HG03135 (cell line): ENCODE measurements around the gene VTI1A.
"Not testable (repeated sequence)": the region's sequence is repeated elsewhere in the genome, so short reads cannot be mapped to it uniquely, and the experiment has no call there.

Experiments used
- ATAC-seq: cut with Tn5 transposase; IDR thresholded peaks from one replicate; pipeline ENCODE4 v1.9.1; 2021; ENCODE audit warnings: mild to moderate bottlenecking, moderate library complexity; ENCODE audit not compliant: unreplicated experiment

VTI1A gene

DNA sequence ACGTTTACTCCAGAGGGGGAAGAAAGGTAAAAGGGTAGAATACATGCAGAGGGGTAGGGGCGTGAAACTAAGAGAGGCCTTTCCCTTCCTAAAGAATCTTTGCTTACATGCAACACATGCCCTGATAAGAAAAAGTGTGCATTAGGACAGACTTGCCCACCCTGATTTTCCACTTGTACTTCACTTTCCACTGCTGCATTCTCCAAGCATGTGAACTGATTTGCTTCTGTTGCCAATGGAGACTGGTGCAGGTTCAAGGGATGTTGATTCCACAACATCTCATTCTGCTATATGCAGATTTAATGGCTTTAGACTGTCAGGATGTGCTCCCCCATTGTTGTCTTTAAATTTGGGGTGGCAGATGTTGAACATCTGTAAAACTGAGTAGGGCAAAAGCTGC, 265.5 kb downstream of the VTI1A start:
- ATAC-seq = no peak

- ATAC-seq = no peak
Measured at GRCh38 chr10:112713411-112713810, 266.4 kb downstream of the VTI1A start.

- ATAC-seq = no peak
Measured at GRCh38 chr10:112715581-112715980, 268.6 kb downstream of the VTI1A start.

- no peak for ATAC-seq
Measured at GRCh38 chr10:112716076-112716475, 269.1 kb downstream of the VTI1A start.

DNA sequence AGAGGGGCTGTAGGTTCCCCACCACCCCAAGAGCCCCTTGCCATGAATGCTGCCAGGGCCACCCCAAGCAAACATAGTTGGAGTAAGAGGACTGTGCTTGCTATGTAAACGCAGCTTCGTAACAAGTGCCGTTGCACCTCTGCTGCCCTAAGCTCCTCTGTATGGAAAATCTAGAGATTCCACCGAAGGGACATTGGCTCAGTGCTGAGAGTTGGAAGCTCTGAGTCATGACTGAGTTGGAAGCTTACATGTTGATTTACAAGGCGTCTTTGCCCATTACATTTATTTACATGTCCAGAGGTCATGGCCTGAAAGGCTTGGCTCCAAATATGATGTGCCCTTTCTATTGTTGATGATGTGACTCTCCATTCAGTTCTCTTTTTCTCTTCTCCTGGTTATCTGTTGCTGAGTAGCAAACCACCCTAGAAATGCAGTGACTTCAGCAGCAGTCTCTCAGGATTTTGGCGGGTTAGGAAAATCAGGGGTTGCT, 270.0 kb downstream of the VTI1A start:
- no peak for ATAC-seq

DNA sequence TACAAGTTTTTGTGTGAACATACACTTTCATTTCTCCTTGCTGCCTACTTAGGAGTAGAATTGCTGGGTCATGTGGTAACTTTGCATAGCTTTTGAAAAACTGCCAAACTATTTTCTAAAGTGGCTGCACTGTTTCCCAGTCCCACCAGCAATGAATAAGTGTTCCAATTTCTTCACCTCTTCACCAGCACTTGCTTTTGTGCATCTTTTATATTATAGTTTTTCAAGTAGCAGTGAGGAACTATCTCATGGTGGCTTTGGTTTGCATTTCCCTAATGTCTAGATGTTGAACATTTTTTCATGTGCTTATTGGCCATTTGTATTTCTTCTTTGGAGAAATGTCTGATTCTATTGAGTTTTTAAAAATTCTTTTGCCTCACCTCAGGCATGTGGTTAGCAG, 273.2 kb downstream of the VTI1A start:
- ATAC-seq = no peak

DNA sequence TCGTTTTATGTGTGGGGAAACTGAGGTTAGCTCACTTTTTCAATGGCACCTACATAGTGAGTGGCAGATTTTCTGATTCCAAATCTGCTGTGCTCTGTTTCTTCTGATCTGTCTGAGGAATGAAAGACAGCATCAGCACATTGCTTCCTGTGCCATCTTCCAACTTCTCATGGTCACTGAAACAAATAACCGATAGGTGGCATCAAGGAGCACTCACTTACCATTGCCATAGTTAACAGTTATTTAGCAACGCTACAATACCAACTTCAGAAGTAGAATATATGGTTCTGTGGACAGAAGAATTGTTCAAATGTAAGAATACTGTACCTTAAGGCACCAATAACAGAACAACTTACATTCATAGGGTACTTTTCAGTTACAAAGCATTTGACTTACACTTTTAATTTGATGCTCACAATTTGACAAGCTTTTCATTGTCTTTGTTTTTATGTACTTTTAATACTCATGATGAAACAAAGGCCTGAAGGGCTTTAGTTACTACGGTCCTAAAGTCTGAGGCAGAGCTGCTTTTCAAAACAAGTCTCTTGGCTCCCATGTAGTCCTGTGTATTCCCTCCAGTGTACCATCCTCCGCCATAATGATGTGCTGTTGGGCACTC, 274.2 kb downstream of the VTI1A start:
- no peak for ATAC-seq

DNA sequence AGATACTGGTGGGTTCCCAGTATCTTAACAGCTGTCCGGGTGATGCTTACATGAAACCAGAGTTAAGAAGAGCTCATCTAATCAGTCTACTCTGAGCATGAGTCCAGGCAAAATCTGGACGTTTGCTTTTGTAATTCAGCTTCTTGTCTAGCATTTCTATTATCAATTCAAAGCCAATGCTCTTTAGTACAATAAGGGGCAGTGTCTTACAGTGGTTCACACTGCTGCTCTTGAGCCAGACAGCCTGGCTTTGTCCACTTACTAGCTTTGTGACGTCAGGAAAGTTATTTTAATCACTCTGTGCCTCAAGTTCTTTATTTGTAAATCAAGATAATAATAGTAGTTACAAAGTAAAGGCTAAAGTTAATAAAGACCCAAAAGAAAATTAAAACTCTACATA, 275.7 kb downstream of the VTI1A start:
- ATAC-seq = no peak

DNA sequence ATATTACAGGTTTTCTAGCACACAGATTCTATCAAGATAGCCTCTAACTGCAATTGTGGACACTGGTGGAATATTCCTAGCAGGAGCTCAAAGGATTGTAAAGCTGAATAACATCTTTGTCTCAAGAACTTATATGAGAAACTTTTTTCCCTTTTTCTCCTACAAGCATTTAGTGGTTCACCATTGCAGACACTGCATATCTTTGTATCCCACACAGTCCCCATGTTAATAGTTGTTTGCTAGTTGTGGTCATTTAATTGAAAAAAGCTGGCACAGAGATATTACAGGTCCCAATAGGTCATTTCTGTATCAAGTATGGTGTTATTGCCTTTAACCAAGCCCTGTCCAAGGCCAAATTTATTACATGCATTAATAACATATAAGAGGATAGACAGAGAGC, 276.9 kb downstream of the VTI1A start:
- no peak for ATAC-seq

DNA sequence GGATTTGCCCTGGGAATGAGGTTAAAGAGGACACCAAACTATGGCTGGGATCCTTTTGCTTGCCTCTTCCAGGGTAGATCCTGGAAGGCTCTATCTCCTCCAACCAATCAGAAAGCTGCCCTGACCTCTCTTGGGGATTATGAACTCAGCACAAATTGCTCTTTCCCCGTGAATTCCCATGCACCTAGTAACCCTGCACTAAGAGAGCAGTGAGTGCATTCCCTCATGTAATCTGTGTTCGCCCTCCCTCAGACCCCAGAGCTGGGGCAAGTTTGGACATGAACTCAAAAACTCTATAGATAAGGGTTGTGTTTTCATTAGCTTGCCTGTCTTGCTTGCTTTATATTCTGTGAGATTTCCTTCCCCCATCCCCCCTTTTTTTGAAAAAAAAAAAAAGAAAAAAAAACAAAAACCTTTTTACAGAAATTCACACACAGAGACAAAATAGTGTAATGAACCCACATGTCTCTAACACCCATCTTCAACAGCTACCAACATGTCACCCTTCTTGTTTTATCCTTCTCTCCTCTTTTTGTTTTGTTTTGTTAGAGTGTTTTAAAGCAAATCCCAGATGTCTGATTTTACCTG, 277.5 kb downstream of the VTI1A start:
- ATAC-seq = no peak

GRCh38 chr10:112728118-112728883, 281.3 kb downstream of the VTI1A start:
- ATAC-seq = no peak

- no peak for ATAC-seq
Measured at GRCh38 chr10:112728997-112729396, 282.0 kb downstream of the VTI1A start.

DNA sequence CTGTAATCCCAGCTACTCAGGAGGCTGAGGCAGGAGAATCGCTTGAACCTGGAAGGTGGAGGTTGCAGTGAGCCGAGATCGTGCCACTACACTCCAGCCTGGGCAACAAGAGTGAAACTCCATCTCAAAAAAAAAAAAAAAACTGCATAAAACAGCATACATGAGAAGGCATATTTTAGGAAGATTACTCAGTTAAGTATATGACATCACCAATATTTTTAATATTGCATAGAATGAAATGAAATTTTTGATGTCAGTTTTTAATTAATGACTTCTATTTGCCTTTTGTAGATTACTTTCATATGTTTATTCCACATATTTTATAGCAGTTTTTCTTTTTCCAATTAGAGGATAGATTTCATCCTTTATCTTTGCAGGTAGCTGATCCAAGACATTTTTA, 284.4 kb downstream of the VTI1A start:
- not testable (repeated sequence) for ATAC-seq

DNA sequence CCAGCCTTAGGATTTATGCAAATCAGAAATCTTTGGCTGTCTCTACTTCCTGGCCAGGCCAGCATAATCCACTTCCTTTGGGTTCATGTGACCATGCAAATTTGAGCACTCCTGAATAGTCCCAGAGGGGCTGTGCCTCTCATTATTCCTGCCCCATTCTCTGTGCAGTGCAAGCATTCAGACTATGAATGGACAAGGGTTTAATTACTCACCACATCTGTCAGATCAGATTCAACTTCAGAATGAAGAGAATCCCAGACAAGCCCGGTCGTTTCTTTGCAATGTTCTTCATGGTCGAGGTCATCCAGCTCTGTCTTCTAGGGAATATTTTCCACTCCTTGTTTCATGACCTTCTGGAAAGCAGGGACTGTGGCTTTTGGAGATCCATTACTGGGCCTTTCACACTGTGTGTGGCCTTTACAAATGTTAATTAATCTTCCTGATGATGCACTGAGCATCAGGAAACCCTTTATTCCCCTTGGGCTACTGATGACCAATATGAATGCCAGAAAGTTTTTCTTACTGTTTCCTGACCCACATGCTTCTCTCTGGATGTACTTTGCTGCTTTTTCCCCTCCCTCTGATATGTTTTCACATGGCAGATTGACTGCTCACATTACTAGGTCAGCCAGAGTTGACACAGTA, 285.4 kb downstream of the VTI1A start:
- no peak for ATAC-seq

- ATAC-seq = no peak
Measured at GRCh38 chr10:112735041-112735695, 288.2 kb downstream of the VTI1A start.

DNA sequence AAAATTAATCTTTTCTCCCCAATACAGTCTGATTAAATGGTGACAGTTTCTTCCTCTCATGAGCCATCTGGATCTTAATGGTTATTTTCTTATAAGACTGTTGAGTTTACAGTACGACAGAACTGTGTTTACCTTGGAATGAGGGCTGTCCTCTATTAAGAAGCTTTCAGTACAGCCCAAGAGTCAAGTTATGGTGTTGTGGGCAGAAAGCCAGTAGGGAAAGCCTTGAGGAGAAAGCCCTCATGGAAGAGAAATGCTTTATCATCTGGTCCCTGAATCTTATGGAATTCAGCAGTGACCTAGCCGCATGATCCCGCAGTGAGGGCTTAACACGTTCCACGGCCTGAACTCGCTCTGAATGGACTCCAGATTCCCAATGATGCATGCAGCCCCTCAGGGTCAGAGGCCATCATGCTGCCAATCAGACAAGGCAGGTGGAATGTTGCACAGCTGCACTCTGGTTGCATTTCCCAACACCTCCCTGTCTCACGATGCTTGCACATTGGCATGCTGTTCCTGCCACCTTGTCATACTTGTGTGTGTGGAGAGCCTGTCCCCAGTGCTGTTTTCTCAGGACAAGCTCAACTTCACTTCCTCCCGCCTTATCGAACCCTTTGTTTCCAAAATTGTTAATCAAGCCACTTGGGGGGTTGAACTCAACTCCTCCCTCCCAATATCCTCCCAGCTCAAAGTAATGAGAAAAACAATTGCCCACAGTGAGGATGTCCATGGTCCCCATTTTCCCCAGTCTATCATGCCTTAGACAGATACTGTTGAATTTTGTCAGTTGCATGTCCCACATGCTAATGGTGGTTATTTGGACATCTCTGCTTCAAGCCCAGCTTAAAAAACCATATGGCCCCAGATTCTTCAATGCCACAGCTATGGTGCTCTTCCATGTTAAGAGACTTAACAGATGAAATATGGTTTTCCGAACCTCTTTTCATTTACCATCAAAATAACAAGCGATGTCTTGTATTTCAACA, 291.9 kb downstream of the VTI1A start:
- no peak for ATAC-seq

GRCh38 chr10:112739592-112740353, 292.8 kb downstream of the VTI1A start:
- no peak for ATAC-seq

- no peak for ATAC-seq
Measured at GRCh38 chr10:112741830-112742402, 294.9 kb downstream of the VTI1A start.
